Dermis microvascular lymphatic vessel endothelial cell (primary cell): ENCODE data around the gene CACNA1B. TPM values are rescaled to one million over a fixed set of nuclear protein-coding genes. Genes with fewer than 3 reads are reported as not detected.
"Not testable (repeated sequence)": the region's sequence is repeated elsewhere in the genome, so short reads cannot be mapped to it uniquely, and the experiment has no call there.

Experiments
- DNase-seq, 2 donors: peaks; one replicate each; pipeline versions ENCODE4 v3.0.0 to v3.0.0-alpha.2; 2010; ENCODE audit warnings: low read depth in 2 of 2
- total RNA-seq: library from RNA; depleted of rRNA; stranded (reverse); fragments of >200 nt; gene quantifications from 2 replicates; pipeline ENCODE4 v1.2.1, GENCODE V29; 2014

Gene CACNA1B
- total RNA-seq, 1 donor from 2014 or later: under 0.01 TPM

- DNase-seq: no peak
These were observed 11.9 kb upstream of the CACNA1B start for GRCh38 chr9:137865581-137866145.

GRCh38 chr9:137866226-137867141 is 11.1 kb upstream of the CACNA1B start:
- DNase-seq: no peak

GRCh38 chr9:137870432-137870831 is 7.2 kb upstream of the CACNA1B start:
- no peak for DNase-seq

GRCh38 chr9:137872296-137872695 is 5.3 kb upstream of the CACNA1B start:
- DNase-seq: no peak

- DNase-seq: no peak
These were observed 4.2 kb upstream of the CACNA1B start for GRCh38 chr9:137873408-137873807.

GRCh38 chr9:137873858-137874362 is 3.7 kb upstream of the CACNA1B start:
- DNase-seq: no peak

GRCh38 chr9:137875354-137875753 is 2.2 kb upstream of the CACNA1B start:
- no peak for DNase-seq

GRCh38 chr9:137875846-137876245 is 1.7 kb upstream of the CACNA1B start:
- no peak for DNase-seq

- DNase-seq: no peak
These were observed 1.3 kb upstream of the CACNA1B start for GRCh38 chr9:137876269-137876668.

- DNase-seq: no peak
These were observed 698 bp upstream of the CACNA1B start for GRCh38 chr9:137876781-137877386.

GRCh38 chr9:137878146-137878941 is 762 bp downstream of the CACNA1B start:
- peak; percentile 7 to 43 for DNase-seq

- no peak for DNase-seq
These were observed 1.5 kb downstream of the CACNA1B start for GRCh38 chr9:137879052-137879451.

GRCh38 chr9:137879566-137880150 is 2.1 kb downstream of the CACNA1B start:
- DNase-seq: no peak

GRCh38 chr9:137880160-137880975 is 2.8 kb downstream of the CACNA1B start:
- no peak for DNase-seq

- no peak for DNase-seq
These were observed 3.5 kb downstream of the CACNA1B start for GRCh38 chr9:137880976-137881530.

- DNase-seq: no peak
These were observed 4.3 kb downstream of the CACNA1B start for GRCh38 chr9:137881591-137882505.

GRCh38 chr9:137882506-137882821 is 4.9 kb downstream of the CACNA1B start:
- DNase-seq: no peak

- not testable (repeated sequence) for DNase-seq
These were observed 6.4 kb downstream of the CACNA1B start for GRCh38 chr9:137883977-137884376.

GRCh38 chr9:137884547-137884946 is 7.0 kb downstream of the CACNA1B start:
- DNase-seq: not testable (repeated sequence)
